Stimulated activated naive B cell treated with anti-CD40 and anti-IgM and Interleukin-4, amounts not matched to agents 10 μg/mL and 1 μg/mL and 100 μg/mL, for 72 hours (primary cell): ENCODE data around the gene RAD51B.
A peak's percentile ranks its signal among the peaks of the same experiment; 100 is the strongest.

ENCODE experiments used
- ATAC-seq, 2 donors: fragments of 150-1000 bp; cut with Tn5 transposase; replicated peaks; 2 replicates each; pipeline ENCODE4 v1.10.0; 2021; ENCODE audit warnings: moderate library complexity in 1 of 2
- DNase-seq: peaks from one replicate; pipeline ENCODE4 v3.0.0; 2021
- H3K27ac Mint-ChIP-seq: one replicate; pipeline ENCODE4 v1.8.0; 2022; ENCODE audit warnings: mild to moderate bottlenecking, mixed read lengths
- H3K27me3 Mint-ChIP-seq, 2 donors: one replicate each; pipeline ENCODE4 v1.8.0; 2022; ENCODE audit warnings: mixed read lengths in 2 of 2
- H3K36me3 Mint-ChIP-seq, 2 donors: one replicate each; pipeline ENCODE4 v1.8.0; 2022; ENCODE audit warnings: mixed read lengths in 2 of 2, mild to moderate bottlenecking in 1 of 2
- H3K4me1 Mint-ChIP-seq, 2 donors: one replicate each; pipeline ENCODE4 v1.8.0; 2022; ENCODE audit warnings: mixed read lengths in 2 of 2, mild to moderate bottlenecking in 1 of 2
- H3K4me3 Mint-ChIP-seq, 2 donors: one replicate each; pipeline ENCODE4 v1.8.0; 2022; ENCODE audit warnings: mild to moderate bottlenecking in 2 of 2, mixed read lengths in 2 of 2, moderate library complexity in 1 of 2
- H3K9me3 Mint-ChIP-seq, 2 donors: one replicate each; pipeline ENCODE4 v1.8.0; 2022; ENCODE audit warnings: mixed read lengths in 2 of 2, mild to moderate bottlenecking in 1 of 2

The RAD51B gene

DNA sequence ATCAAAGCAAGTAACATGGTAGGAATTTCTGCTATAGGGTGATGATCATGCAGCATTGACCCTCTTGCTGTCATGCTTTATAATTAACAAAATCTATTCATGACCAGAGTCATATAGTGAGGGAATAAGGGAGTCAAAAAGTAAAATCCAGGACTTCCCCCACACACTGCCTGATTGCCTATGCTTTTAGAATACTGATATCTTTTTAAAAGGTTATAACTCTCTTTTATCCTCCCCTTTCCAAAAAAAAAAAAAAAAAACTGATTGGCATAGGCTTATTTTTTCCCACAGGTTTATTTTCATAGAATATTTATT lies 921.9 kb downstream of the RAD51B start:
- ATAC-seq, result peak; percentile 50 to 64
- Mint-ChIP-seq H3K9me3 (peaks cover 6 to 12% of the 10 kb centered on the region in 2 donors), H3K4me1 (peaks cover 59 to 90% of the 10 kb centered on the region in 2 donors), H3K27me3 (no peaks in the 10 kb centered on the region), H3K4me3 (peak overlapping the region in 1 of 2 donors; percentile 34), H3K36me3 (peaks cover 4 to 11% of the 10 kb centered on the region in 2 donors), H3K27ac (peak overlapping the region; percentile 96)
- no peak for DNase-seq

DNA sequence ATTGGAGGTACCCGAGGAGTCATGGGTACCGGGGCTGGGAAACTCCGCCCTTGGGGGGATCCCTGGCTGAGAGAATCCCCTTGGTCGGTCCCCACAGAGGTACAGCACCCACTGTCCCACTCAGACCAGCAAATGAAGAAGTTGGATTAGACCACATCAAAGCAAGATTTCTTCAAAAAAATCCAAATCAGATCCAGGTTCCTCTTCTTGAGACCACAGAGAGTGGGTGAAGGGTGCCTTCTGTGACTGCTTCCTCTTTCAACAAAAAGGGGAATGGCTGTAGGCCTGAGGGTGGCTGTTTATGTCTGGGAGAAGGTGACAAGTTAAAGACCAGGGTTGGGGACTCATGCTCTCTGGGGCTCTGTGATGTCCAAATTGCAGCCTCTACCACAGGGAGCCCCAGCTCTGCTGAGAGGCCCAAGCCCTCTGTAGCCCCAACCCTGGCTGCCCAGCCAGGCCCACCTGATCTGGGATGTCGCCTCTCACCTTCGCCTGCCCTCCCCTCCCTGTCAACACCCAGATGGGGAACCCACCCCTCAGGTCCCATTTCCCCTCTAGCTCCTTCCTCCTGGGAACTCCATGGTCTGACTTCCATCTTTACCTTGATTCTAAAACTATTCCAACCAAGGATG lies 922.4 kb downstream of the RAD51B start:
- no peaks in the 10 kb centered on the region for H3K27me3 Mint-ChIP-seq
- peak overlapping the region; percentile 34 to 56 for H3K4me3 Mint-ChIP-seq
- H3K36me3 Mint-ChIP-seq, result peaks cover 4 to 11% of the 10 kb centered on the region in 2 donors
- DNase-seq (peak; percentile 86), ATAC-seq (peak; percentile 91 to 93)
- H3K27ac Mint-ChIP-seq, result peak overlapping the region; percentile 96
- H3K9me3 Mint-ChIP-seq, result peaks cover 6 to 12% of the 10 kb centered on the region in 2 donors
- peaks cover 54 to 84% of the 10 kb centered on the region in 2 donors for H3K4me1 Mint-ChIP-seq

DNA sequence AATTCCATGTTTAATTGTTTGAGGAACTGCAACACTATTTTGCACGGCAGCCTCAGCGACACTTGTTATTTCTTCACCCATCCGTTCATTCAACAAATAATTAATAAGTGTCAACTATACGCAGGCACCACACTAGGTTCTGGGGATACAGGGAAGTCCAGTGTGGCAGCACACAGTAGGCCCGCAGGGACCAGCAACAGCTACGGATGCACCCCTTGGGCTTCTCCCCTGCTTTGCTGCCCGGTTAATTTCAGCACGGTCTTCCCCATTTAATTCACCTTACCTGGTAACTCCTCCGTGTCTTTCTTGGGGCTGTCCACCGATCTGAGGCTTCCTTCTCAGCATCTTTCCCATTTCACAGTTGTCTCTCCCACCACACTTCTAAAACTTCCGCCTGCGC lies 925.0 kb downstream of the RAD51B start:
- Mint-ChIP-seq H3K4me1 (peaks cover 41 to 62% of the 10 kb centered on the region in 2 donors), H3K36me3 (peaks cover 4 to 11% of the 10 kb centered on the region in 2 donors), H3K27me3 (no peaks in the 10 kb centered on the region), H3K4me3 (no peak overlapping the region), H3K9me3 (peaks cover 6 to 12% of the 10 kb centered on the region in 2 donors), H3K27ac (no peak overlapping the region)
- no peak for DNase-seq
- ATAC-seq, result no peak

DNA sequence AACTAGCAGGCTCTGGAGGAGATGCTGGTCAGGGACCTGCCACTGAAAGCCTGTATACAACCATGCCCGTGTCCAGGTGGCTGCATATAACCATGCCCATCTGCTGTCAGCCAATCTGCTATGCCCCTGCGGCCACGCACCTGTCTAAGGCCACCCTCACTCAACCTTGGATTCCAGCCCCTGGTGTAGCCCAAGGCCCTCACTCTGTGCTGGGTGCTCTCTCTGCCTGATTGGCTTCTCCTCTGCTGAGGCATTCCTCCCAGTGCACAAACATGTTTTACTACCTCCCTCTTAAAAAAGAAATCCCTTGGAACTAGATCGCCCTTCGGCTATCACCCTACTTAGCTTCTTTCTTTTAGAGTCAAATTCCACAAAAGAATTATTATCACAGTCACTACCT lies 927.8 kb downstream of the RAD51B start:
- H3K27ac Mint-ChIP-seq, result peak overlapping the region; percentile 39
- H3K36me3 Mint-ChIP-seq, result no peaks in the 10 kb centered on the region
- no peak for DNase-seq
- H3K4me1 Mint-ChIP-seq, result peaks cover 24 to 41% of the 10 kb centered on the region in 2 donors
- no peaks in the 10 kb centered on the region for H3K27me3 Mint-ChIP-seq
- no peak overlapping the region for H3K4me3 Mint-ChIP-seq
- no peaks in the 10 kb centered on the region for H3K9me3 Mint-ChIP-seq
- no peak for ATAC-seq

DNA sequence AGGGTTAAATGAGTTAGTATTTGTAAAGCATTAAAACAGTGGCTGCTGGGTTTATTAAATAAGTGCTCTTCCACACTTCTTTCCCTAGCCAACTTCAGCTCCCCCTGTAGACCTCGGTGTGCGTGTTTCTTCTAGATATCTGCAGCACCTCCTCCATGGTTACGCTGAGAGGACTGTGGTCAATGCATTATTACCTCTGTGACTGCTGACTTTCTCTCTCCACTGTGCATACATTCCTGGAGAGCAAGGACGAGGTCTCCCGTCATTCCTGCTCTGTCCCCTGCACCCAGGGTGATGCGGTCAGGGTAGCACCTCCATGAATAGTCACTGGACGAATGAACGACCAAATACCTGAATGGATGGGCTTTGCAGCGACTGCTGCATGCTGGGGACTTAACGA lies 928.7 kb downstream of the RAD51B start:
- Mint-ChIP-seq H3K4me1 (peaks cover 16 to 33% of the 10 kb centered on the region in 2 donors), H3K27ac (no peak overlapping the region), H3K36me3 (no peaks in the 10 kb centered on the region), H3K27me3 (no peaks in the 10 kb centered on the region), H3K9me3 (no peaks in the 10 kb centered on the region), H3K4me3 (no peak overlapping the region)
- ATAC-seq, result no peak
- no peak for DNase-seq

DNA sequence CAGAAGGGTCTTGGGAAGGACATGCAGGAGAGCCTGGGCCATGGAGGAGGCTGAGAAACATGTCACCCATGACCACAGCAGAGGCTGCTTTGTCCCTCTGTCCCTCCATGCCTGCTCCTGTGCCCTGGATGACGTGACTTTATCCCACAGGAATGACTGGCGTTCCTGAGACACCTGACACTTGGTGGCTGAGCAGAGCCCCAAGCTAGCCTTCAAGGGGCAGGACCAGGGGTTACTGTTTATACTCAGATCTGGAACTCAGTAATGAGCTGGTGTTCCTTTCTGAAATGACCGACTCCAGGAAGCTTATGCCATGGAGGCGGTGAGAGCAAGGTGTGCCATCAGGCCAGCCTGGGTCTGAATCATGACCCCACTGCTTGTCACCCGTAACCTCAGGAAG lies 929.1 kb downstream of the RAD51B start:
- DNase-seq (no peak), ATAC-seq (no peak)
- no peaks in the 10 kb centered on the region for H3K27me3 Mint-ChIP-seq
- no peaks in the 10 kb centered on the region for H3K9me3 Mint-ChIP-seq
- H3K27ac Mint-ChIP-seq, result no peak overlapping the region
- H3K4me1 Mint-ChIP-seq, result peaks cover 13 to 29% of the 10 kb centered on the region in 2 donors
- H3K36me3 Mint-ChIP-seq, result no peaks in the 10 kb centered on the region
- H3K4me3 Mint-ChIP-seq, result no peak overlapping the region

DNA sequence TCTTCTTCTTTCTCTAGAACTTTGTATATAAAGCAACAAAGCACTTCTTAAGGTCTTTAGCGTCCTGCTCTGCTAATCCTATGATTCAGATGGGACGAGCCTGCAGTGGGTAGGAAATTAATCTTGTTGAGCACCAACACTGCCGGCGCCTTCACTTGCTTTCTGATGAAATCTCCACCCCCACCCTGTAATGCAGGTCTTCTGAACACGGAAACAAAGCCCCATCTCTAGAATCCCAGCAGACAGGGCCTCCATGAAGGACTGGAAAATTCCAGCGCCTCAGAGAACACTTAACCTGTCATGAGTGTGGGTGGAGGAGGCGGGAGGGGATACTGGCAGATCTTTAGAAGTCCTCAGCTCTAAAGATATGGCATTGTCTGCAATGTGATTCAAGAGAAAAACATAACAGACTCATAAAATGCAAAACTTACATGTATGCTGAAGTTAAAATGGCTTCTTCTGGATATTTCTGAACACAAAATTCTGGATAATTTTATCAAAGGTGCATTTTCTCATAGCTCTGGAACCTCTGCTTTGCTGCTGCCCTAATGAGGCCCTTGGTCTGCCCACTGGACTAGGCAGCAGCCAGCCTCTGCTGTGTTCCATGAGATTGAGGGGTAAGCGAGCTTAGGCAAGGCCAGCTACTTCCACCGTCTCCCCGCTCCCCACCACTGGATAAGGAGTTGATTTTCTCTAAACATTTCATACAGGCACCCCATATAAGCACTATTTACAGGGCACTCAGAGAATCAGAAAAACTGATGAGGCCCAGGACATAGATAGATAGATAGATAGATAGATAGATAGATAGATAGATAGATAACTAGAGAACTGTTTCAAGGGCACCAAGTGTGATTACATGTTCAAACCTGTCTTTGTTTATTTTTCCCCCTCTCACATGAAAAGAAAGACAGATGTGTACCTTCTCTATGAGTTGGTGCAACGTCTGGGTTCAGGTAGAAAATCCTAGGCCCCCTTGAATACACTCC lies 930.2 kb downstream of the RAD51B start:
- Mint-ChIP-seq H3K4me1 (peaks cover 10 to 20% of the 10 kb centered on the region in 2 donors), H3K36me3 (no peaks in the 10 kb centered on the region), H3K27ac (peak overlapping the region; percentile 2), H3K9me3 (no peaks in the 10 kb centered on the region), H3K27me3 (no peaks in the 10 kb centered on the region), H3K4me3 (no peak overlapping the region)
- ATAC-seq, result no peak
- no peak for DNase-seq

DNA sequence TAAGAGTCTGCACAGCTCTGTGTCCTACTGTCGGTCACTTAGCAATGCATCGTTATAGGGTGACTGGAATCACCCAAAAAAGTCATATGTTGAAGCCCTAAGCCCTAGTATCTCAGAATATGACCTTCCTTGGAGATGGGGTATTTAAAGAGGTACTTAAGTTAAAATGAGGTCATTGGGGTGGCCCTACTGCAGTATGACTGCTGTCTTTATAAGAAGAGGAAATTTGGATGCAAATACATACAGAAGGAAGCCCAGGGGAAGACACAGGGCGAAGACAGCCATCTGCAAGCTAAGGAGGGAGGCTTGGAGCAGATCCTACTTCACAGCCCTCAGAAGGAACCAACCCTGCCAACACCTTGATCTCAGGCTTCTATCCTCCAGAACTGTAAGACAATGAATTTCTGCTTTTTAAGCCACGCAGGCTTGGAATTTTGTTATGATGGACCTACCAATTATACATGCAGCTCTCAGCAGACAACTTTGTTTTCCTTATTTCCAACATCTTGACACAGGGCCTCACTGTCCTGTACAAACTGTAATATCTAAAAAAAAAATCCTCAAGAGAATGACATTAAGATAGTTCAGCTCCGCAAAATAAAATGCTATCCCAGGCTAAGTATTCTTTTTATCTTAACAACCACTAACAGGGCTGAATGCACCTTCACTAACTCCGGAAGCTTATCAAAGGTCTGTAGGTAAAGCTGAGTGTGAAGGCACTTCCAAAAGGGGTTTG lies 932.9 kb downstream of the RAD51B start:
- H3K4me3 Mint-ChIP-seq, result no peak overlapping the region
- peaks cover 19 to 30% of the 10 kb centered on the region in 2 donors for H3K4me1 Mint-ChIP-seq
- ATAC-seq, result no peak
- no peak for DNase-seq
- H3K27me3 Mint-ChIP-seq, result no peaks in the 10 kb centered on the region
- H3K27ac Mint-ChIP-seq, result no peak overlapping the region
- H3K9me3 Mint-ChIP-seq, result no peaks in the 10 kb centered on the region
- no peaks in the 10 kb centered on the region for H3K36me3 Mint-ChIP-seq

DNA sequence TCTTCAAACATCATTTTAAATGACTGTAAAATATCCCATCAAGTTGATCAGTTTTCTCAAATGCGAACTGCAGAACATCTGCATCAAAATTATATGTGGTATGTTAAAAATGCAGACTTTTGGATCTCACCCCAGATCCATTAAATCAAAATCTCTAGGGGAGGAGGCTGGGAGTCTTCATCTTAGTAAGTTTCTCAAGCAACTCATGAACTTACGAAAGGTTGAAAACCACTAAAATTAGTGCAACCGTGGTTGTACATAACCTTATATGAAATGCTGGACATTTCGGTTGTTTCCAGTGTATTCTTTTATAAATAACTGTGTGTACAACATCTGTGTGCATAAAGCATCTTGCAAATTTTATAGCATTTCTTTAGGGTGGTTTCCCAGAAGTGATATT lies 934.1 kb downstream of the RAD51B start:
- ATAC-seq (no peak), DNase-seq (no peak)
- H3K4me1 Mint-ChIP-seq, result peaks cover 26 to 42% of the 10 kb centered on the region in 2 donors
- H3K9me3 Mint-ChIP-seq, result no peaks in the 10 kb centered on the region
- no peak overlapping the region for H3K27ac Mint-ChIP-seq
- no peaks in the 10 kb centered on the region for H3K36me3 Mint-ChIP-seq
- no peaks in the 10 kb centered on the region for H3K27me3 Mint-ChIP-seq
- H3K4me3 Mint-ChIP-seq, result no peak overlapping the region

DNA sequence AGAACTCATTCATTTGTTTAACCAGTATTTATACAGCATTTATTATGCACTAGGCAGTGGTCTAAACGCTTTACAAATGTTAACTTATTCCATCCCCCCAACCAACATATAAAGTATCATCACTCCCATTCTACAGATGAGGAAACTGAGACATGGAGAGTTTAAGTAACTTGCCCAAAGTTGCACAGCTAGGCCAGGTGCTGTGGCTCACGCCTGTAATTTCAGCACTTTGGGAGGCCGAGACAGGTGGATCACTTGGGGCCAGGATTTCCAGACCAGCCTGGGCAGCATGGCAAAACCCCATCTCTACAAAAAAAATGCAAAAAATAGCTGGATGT lies 935.4 kb downstream of the RAD51B start:
- Mint-ChIP-seq H3K27me3 (no peaks in the 10 kb centered on the region), H3K36me3 (no peaks in the 10 kb centered on the region), H3K4me1 (peaks cover 33 to 55% of the 10 kb centered on the region in 2 donors), H3K27ac (no peak overlapping the region), H3K9me3 (no peaks in the 10 kb centered on the region), H3K4me3 (no peak overlapping the region)
- DNase-seq, result no peak
- ATAC-seq, result no peak

DNA sequence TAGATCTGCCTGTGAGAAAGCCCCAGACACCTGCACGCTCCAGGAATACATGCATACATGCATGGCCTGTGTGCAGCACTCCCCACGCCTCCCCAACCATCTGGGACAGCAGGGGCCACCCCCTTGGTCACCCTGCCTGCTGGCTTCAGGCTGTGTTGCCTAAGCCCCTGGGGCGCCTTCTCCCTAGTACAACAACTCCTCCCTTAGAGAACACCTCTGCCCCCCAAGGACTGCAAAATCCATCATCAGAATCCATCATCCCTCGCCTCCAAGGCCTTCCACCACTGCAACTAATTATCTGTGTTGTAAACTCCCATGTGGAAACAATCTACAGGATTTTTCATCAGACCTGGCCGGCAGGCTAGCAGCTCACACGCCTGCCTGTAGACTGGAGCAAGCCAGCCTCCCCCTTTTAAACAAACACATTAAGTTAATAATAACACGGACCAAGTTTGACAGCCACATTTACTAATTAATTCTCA lies 936.5 kb downstream of the RAD51B start:
- no peaks in the 10 kb centered on the region for H3K27me3 Mint-ChIP-seq
- no peaks in the 10 kb centered on the region for H3K9me3 Mint-ChIP-seq
- H3K27ac Mint-ChIP-seq, result no peak overlapping the region
- DNase-seq, result no peak
- peaks cover 34 to 59% of the 10 kb centered on the region in 2 donors for H3K4me1 Mint-ChIP-seq
- ATAC-seq, result peak; percentile 22 to 28
- no peak overlapping the region for H3K4me3 Mint-ChIP-seq
- no peaks in the 10 kb centered on the region for H3K36me3 Mint-ChIP-seq

DNA sequence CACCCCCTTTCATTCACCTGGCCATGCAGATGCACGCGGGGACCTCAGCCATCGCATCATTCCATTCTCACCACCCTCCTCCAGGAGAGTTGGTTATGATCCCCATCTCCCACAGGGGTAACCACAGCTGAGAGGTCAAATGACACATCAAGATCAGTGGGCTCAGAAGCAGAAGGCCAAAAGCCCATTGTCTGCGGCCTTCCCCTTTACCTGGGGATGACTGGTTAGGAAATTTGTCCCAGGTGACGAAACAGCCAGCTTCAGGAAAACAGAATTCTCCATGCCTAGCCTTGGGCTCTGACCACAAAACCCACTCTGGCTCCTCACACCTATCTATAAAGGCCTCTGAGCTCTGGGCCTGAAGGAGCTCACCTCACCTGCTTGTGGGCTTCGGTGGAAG lies 937.2 kb downstream of the RAD51B start:
- H3K4me3 Mint-ChIP-seq, result no peak overlapping the region
- no peaks in the 10 kb centered on the region for H3K9me3 Mint-ChIP-seq
- H3K36me3 Mint-ChIP-seq, result no peaks in the 10 kb centered on the region
- H3K27me3 Mint-ChIP-seq, result no peaks in the 10 kb centered on the region
- DNase-seq (no peak), ATAC-seq (no peak)
- H3K4me1 Mint-ChIP-seq, result peaks cover 34 to 62% of the 10 kb centered on the region in 2 donors
- H3K27ac Mint-ChIP-seq, result peak overlapping the region; percentile 31

DNA sequence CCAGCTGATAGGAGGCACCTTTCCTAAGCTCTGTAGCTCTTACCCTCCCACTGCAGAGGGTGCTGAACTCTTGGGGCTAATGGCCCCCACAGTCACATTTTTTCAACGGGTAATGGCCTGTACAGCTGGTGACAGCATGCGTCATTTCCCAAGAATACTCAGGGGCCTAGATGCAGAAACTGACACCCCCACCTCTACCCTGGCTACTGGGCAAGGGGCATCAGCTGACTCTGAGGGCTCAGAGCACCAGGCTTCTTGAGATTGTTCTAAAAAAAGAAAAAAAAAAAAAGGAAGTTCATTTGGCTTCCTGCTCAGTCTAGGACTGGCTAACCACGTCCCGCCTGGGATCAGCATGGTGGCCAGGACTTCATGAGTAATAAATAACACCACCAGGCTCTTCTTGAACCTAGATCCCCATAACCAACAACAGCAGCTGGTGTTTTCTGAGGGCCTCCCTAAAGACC lies 938.1 kb downstream of the RAD51B start:
- Mint-ChIP-seq H3K9me3 (no peaks in the 10 kb centered on the region), H3K4me1 (peaks cover 32 to 58% of the 10 kb centered on the region in 2 donors), H3K27me3 (no peaks in the 10 kb centered on the region), H3K4me3 (peak overlapping the region in 1 of 2 donors; percentile 22), H3K27ac (peak overlapping the region; percentile 73), H3K36me3 (no peaks in the 10 kb centered on the region)
- peak; percentile 94 to 95 for ATAC-seq
- DNase-seq, result peak; percentile 63

DNA sequence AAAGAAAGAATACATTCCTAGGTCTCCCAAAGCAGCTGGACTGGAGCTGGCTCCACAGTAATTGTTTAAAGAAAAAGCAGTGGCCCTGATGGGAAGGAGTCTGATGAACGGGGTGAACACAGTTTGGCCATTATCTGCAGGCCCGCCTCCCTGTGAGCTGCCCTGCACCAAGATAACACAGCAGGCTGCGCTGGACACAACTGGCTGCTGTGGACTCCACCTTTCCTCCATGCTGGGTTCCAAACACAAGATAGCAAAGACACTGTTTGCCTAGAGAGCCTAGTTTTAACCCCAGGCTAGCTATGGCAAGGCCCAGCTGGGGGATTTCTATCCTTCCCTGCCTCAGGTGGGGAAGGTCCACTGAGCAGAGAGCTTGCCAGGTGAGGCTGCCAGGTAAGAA lies 938.7 kb downstream of the RAD51B start:
- ATAC-seq, result no peak
- no peaks in the 10 kb centered on the region for H3K27me3 Mint-ChIP-seq
- no peaks in the 10 kb centered on the region for H3K9me3 Mint-ChIP-seq
- peak overlapping the region; percentile 73 for H3K27ac Mint-ChIP-seq
- DNase-seq, result no peak
- no peaks in the 10 kb centered on the region for H3K36me3 Mint-ChIP-seq
- peaks cover 32 to 58% of the 10 kb centered on the region in 2 donors for H3K4me1 Mint-ChIP-seq
- no peak overlapping the region for H3K4me3 Mint-ChIP-seq
